Colon (tissue), 2 donors: ENCODE results near the gene SHISA7.

ENCODE experiments used
- FAIRE-seq: peaks from 2 replicates; lab custom pipeline; 2012; peaks lifted over from hg19 to GRCh38; lab: Jason Lieb, UNC
- donor health status: control.
- donor health status: control.

SHISA7 gene

GRCh38 chr19:55482156-55482961 is 39.3 kb upstream of the SHISA7 start:
- no peak for FAIRE-seq

GRCh38 chr19:55481794-55482155 is 38.7 kb upstream of the SHISA7 start:
- no peak for FAIRE-seq

DNA sequence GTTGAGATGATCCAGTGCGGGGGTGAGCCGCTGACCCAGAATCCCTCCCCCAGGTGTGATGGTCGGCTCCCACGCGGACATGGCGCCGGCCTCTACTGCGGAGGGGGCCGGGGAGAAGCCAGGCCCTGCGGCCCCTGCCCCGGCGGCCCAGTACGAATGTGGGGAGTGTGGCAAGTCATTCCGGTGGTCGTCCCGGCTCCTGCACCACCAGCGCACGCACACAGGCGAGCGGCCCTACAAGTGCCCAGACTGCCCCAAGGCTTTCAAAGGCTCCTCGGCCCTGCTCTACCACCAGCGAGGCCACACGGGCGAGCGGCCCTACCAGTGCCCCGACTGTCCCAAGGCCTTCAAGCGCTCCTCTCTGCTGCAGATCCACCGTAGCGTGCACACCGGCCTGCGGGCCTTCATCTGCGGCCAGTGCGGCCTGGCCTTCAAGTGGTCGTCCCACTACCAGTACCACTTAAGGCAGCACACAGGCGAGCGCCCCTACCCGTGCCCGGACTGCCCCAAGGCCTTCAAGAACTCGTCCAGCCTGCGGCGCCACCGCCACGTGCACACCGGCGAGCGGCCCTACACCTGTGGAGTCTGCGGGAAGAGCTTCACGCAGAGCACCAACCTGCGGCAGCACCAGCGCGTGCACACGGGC is 38.2 kb upstream of the SHISA7 start:
- FAIRE-seq: no peak

GRCh38 chr19:55479451-55480230 is 36.5 kb upstream of the SHISA7 start:
- no peak for FAIRE-seq

GRCh38 chr19:55479045-55479444 is 35.9 kb upstream of the SHISA7 start:
- FAIRE-seq: no peak

- FAIRE-seq: no peak
Measured at GRCh38 chr19:55478364-55478763, 35.3 kb upstream of the SHISA7 start.

DNA sequence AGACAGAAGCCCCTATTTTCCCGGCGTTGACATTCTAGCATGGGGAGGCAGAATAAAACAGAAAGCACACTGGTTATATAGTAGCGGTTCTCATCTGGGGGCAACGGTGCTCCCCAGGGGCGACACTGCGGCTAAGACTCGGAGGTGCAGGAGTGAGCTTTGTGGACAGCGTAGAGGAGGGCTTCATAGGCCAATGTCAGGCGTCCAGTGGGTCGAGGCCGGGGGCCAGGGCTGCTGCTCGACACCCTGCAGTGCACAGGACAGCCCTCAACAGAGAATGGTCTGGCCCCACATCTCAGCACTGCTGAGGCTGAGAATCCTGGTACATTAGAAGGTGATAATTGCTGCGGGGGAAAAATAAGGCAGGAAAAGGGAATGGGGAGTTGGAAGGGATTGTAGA is 34.8 kb upstream of the SHISA7 start:
- no peak for FAIRE-seq

- no peak for FAIRE-seq
Measured at GRCh38 chr19:55476100-55476775, 33.1 kb upstream of the SHISA7 start, which contains the start of gene ZNF628. Gene ZNF628, plus strand, starts transcription at chr19:55476617. Its CDS starts 3,294 bp downstream, at chr19:55479911.

GRCh38 chr19:55474269-55475265 is 31.5 kb upstream of the SHISA7 start:
- no peak for FAIRE-seq

DNA sequence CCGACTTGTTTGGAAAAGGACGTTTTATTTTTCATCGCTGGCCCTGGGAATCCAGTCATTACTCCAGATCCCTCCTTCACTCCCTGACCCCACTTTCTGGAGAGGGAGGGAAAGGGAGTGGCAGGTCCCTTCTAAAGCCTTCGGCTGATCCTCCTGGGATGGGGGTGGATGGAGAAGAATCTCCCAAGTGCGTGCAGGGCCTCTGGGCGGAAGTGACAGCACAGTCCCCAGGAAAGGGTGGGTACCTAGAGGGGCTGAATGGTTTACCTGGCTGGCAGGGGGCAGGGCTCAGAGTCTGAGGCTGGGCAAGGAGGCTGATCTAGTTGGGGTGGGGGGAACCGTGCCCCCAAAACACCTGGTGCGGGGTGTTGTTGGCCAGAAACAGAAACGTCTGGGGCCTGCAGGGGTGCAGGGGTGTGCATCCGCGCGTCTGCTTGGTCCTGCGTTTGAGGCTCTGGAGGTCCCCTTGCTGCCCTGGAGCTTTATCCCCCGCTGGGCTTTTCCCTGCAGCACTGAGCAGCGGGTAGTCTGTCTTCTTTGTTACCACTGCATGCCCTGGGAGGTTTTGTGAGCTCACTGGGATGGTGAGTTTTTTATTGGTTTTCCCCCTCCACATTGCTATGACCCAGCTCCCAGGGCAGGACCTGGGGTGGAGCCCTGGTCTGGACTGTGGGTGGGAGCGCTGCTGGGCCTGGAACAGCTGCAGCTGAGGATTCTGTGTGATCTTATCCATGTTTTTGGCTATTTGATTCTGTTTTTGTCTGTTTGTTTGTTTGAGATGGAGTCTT is 30.3 kb upstream of the SHISA7 start:
- no peak for FAIRE-seq

GRCh38 chr19:55472463-55472862 is 29.4 kb upstream of the SHISA7 start:
- no peak for FAIRE-seq

DNA sequence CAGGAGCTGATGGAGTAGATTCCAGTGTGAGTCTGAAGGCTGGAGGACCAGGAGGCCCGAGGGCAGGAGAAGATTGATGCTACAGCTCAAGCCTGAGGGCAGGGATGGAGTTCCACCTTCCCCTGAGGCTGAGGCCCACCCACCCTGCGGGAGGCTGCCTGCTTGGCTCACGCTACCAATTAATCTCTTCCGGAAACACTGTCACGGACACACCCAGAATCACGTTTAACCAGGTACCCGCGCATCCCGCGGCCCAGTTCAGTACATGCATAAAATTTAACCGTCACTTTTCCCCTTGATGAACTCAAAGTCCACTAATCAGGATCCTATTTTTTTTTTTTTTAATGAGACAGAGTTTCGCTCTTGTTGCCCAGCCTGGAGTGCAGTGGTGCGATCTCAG is 28.2 kb upstream of the SHISA7 start:
- no peak for FAIRE-seq

GRCh38 chr19:55468054-55468393 is 24.9 kb upstream of the SHISA7 start:
- FAIRE-seq: no peak

GRCh38 chr19:55467236-55468053 is 24.3 kb upstream of the SHISA7 start:
- FAIRE-seq: no peak

GRCh38 chr19:55466241-55466614 is 23.1 kb upstream of the SHISA7 start:
- FAIRE-seq: no peak

GRCh38 chr19:55465460-55466240 is 22.6 kb upstream of the SHISA7 start:
- FAIRE-seq: no peak

DNA sequence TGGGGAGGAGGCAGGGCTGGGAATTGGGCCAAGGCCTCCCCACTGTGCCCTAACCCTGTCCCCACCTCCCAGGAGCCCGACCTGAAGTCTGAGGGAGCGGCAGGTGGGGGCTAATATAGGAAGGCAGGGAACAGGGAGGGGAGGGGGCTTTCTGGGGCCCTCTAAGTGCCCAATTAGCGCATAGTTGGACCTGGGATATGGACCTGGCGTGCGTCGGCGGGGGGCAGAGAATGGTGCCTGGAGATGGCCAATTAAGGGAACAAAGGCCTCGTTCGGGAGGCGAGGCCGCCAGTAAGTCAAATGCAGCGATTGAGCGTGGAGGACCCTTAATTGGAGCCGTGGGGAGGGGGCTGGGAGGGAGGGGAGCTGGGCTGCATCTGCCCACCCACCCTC is 21.6 kb upstream of the SHISA7 start, which contains the start of gene C19orf85:
Gene C19orf85 (minus strand): TSS at position 90 of the 393 bp plus-strand sequence. CDS start 197 bp downstream, outside the sequence.
- FAIRE-seq: no peak

DNA sequence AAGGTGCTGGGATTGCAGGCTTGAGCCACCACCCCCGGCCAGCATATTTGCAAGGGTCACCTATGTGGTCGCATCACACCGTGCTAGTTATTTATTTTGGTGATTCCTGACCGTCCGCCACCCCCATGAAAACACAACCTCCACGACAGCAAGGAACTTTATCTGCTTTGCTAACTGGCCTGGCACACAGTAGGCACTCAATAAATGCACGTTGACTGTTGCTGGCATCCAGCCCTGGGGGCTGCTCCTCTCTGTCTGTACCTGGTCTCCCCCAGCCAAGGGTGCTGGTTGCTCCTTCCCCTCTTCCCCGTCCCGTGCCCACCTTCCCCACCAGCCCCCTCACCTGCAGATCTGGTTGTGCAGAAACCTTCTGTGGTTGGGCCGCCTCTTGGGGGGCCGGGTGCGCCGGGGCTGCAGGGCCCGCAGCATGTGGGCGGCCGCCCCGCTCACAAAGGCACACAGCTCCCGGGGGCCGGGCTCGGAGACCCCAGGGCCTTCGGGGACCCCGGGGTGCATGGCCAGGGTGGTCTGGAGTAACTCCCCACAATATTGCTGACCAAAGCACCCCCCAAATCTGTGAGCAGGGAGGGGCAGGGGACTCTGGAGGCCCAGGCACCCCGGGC is 21.1 kb upstream of the SHISA7 start:
- FAIRE-seq: no peak
